ENCODE measurements around the gene RBM18. TPM values are rescaled to one million over a fixed set of nuclear protein-coding genes. Genes with fewer than 3 reads are reported as not detected.

The RBM18 gene
- total RNA-seq, 1 donor from 2014 or later, result 20.2 TPM

- Mint-ChIP-seq H3K27ac (ENCODE audit: unreplicated experiment) (peak overlapping the region; percentile 68), H3K4me3 (ENCODE audit: unreplicated experiment) (no peak overlapping the region), H3K4me1 (ENCODE audit: low read depth) (peaks cover 42% of the 10 kb centered on the region), H3K9me3 (ENCODE audit: low read depth) (no peaks in the 10 kb centered on the region), H3K36me3 (ENCODE audit: low read depth) (peaks cover 15% of the 10 kb centered on the region), H3K27me3 (ENCODE audit: low read depth) (no peaks in the 10 kb centered on the region)
- no peak for DNase-seq (ENCODE audit: low spot score)
- TF ChIP-seq CTCF (IDR thresholded peaks at IDR 0.05), result no peak
Observed at GRCh38 chr9:122261469-122261881, 3.2 kb downstream of the RBM18 start.

GRCh38 chr9:122258886-122259415, 5.7 kb downstream of the RBM18 start:
- Mint-ChIP-seq H3K27me3 (ENCODE audit: low read depth) (no peaks in the 10 kb centered on the region), H3K4me1 (ENCODE audit: low read depth) (peaks cover 30% of the 10 kb centered on the region), H3K36me3 (ENCODE audit: low read depth) (peaks cover 22% of the 10 kb centered on the region), H3K27ac (ENCODE audit: unreplicated experiment) (no peak overlapping the region), H3K9me3 (ENCODE audit: low read depth) (no peaks in the 10 kb centered on the region), H3K4me3 (ENCODE audit: unreplicated experiment) (no peak overlapping the region)
- DNase-seq (ENCODE audit: low spot score), result no peak
- no peak for TF ChIP-seq CTCF (IDR thresholded peaks at IDR 0.05)

GRCh38 chr9:122256206-122256605, 8.4 kb downstream of the RBM18 start:
- Mint-ChIP-seq H3K4me1 (ENCODE audit: low read depth) (peaks cover 6% of the 10 kb centered on the region), H3K27me3 (ENCODE audit: low read depth) (no peaks in the 10 kb centered on the region), H3K27ac (ENCODE audit: unreplicated experiment) (no peak overlapping the region), H3K36me3 (ENCODE audit: low read depth) (peaks cover 32% of the 10 kb centered on the region), H3K9me3 (ENCODE audit: low read depth) (no peaks in the 10 kb centered on the region), H3K4me3 (ENCODE audit: unreplicated experiment) (no peak overlapping the region)
- no peak for DNase-seq (ENCODE audit: low spot score)
- no peak for TF ChIP-seq CTCF (IDR thresholded peaks at IDR 0.05)

GRCh38 chr9:122254761-122255160, 9.9 kb downstream of the RBM18 start:
- H3K27me3 Mint-ChIP-seq (ENCODE audit: low read depth), result no peaks in the 10 kb centered on the region
- peaks cover 35% of the 10 kb centered on the region for H3K36me3 Mint-ChIP-seq (ENCODE audit: low read depth)
- H3K9me3 Mint-ChIP-seq (ENCODE audit: low read depth), result no peaks in the 10 kb centered on the region
- peaks cover 3% of the 10 kb centered on the region for H3K4me1 Mint-ChIP-seq (ENCODE audit: low read depth)
- H3K27ac Mint-ChIP-seq (ENCODE audit: unreplicated experiment), result no peak overlapping the region
- DNase-seq (ENCODE audit: low spot score), result no peak
- no peak overlapping the region for H3K4me3 Mint-ChIP-seq (ENCODE audit: unreplicated experiment)
- no peak for TF ChIP-seq CTCF (IDR thresholded peaks at IDR 0.05)

- H3K9me3 Mint-ChIP-seq (ENCODE audit: low read depth), result no peaks in the 10 kb centered on the region
- H3K27me3 Mint-ChIP-seq (ENCODE audit: low read depth), result no peaks in the 10 kb centered on the region
- H3K27ac Mint-ChIP-seq (ENCODE audit: unreplicated experiment), result no peak overlapping the region
- DNase-seq (ENCODE audit: low spot score), result no peak
- H3K4me3 Mint-ChIP-seq (ENCODE audit: unreplicated experiment), result no peak overlapping the region
- peaks cover 3% of the 10 kb centered on the region for H3K4me1 Mint-ChIP-seq (ENCODE audit: low read depth)
- H3K36me3 Mint-ChIP-seq (ENCODE audit: low read depth), result peaks cover 30% of the 10 kb centered on the region
- no peak for TF ChIP-seq CTCF (IDR thresholded peaks at IDR 0.05)
Observed at GRCh38 chr9:122252796-122253195, 11.8 kb downstream of the RBM18 start.

All from chondrocyte (in vitro differentiated cells).